Nephron (organoid): ENCODE data around the gene GALNT14.
A peak's percentile ranks its signal among the peaks of the same experiment; 100 is the strongest.

Experiments used
- H3K27ac Mint-ChIP-seq, 3 experiments: 2 replicates each; pipeline ENCODE4 v1.8.0; 2020; ENCODE audit warnings: mixed read lengths in 3 of 3, mild to moderate bottlenecking in 2 of 3, moderate library complexity in 1 of 3
- H3K27me3 Mint-ChIP-seq: 2 replicates; pipeline ENCODE4 v1.8.0; 2021; ENCODE audit warnings: low read depth, mild to moderate bottlenecking, moderate library complexity, mixed read lengths
- H3K36me3 Mint-ChIP-seq: 2 replicates; pipeline ENCODE4 v1.8.0; 2020; ENCODE audit warnings: low read depth, mixed read lengths
- H3K4me1 Mint-ChIP-seq: 2 replicates; pipeline ENCODE4 v1.8.0; 2020; ENCODE audit warnings: mixed read lengths
- H3K4me3 Mint-ChIP-seq, 3 experiments: 2 replicates each; pipeline ENCODE4 v1.8.0; 2020; ENCODE audit warnings: mild to moderate bottlenecking in 3 of 3, mixed read lengths in 3 of 3, moderate library complexity in 2 of 3
- H3K9me3 Mint-ChIP-seq: 2 replicates; pipeline ENCODE4 v1.8.0; 2020; ENCODE audit warnings: mixed read lengths
- CTCF ChIP-seq, 3 experiments: fragments of 200-600 bp; sonication (generic); IDR thresholded peaks; one replicate each; pipeline ENCODE4 v1.5.0; 2021; ENCODE audit warnings: antibody characterized with exemption in 3 of 3; ENCODE audit not compliant: unreplicated experiment in 3 of 3

The GALNT14 gene

GRCh38 chr2:31027549-31027948, 110.7 kb downstream of the GALNT14 start:
- H3K36me3 Mint-ChIP-seq = no peaks in the 10 kb centered on the region
- no peak overlapping the region for H3K4me3 Mint-ChIP-seq
- no peak for TF ChIP-seq CTCF (IDR thresholded peaks at IDR 0.05; ENCODE audit: unreplicated experiment in 3 of 3)
- H3K27me3 Mint-ChIP-seq = peaks cover 42% of the 10 kb centered on the region
- no peaks in the 10 kb centered on the region for H3K9me3 Mint-ChIP-seq
- H3K27ac Mint-ChIP-seq = no peak overlapping the region
- no peaks in the 10 kb centered on the region for H3K4me1 Mint-ChIP-seq

DNA sequence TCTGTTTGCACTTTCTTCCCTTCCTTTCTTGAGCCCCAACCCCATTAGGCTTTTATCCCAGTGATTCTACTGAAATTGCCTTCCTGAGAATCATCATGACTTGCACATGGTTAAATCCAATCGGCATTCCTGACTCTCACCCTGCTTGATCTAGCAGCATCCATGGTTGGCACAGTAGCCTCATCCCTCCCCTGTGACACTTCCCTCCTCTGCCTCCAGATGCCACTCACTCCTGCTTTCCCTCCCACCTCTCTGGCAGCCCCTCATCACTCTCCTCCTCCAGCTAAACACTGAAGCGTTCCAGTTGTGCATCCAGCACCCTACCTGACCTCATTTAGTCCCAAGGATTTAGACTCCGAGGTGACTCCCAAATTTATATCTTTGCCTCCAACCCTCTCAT, 114.7 kb downstream of the GALNT14 start:
- Mint-ChIP-seq H3K4me3 (no peak overlapping the region), H3K36me3 (no peaks in the 10 kb centered on the region), H3K4me1 (peaks cover 13% of the 10 kb centered on the region), H3K27ac (no peak overlapping the region), H3K9me3 (no peaks in the 10 kb centered on the region), H3K27me3 (peaks cover 44% of the 10 kb centered on the region)
- no peak for TF ChIP-seq CTCF (IDR thresholded peaks at IDR 0.05; ENCODE audit: unreplicated experiment in 3 of 3)

DNA sequence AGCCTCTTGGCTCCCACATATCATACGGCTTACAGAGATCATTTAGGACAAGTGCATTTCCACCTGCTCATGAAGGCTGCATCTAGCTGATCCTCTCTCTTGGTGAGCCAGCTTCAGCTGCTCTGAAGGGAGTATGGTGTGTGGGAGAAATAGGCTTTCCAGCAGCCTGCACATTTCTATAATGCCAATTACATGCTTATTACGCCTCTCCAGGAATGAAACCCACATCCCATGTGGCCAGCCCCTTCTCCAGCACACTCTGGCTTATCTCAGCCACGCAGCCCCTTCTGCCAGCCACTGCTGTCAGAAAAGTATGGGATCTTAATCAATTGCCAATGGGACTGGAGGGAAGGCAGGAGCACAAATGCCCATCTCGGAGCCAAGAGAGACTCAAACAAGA, 117.5 kb downstream of the GALNT14 start:
- Mint-ChIP-seq H3K27ac (peak overlapping the region in 1 of 3 experiments; percentile 13), H3K4me1 (peaks cover 13% of the 10 kb centered on the region), H3K9me3 (no peaks in the 10 kb centered on the region), H3K27me3 (peaks cover 64% of the 10 kb centered on the region), H3K36me3 (no peaks in the 10 kb centered on the region), H3K4me3 (peak overlapping the region in 1 of 3 experiments; percentile 12)
- TF ChIP-seq CTCF (IDR thresholded peaks at IDR 0.05; ENCODE audit: unreplicated experiment in 3 of 3) = no peak

DNA sequence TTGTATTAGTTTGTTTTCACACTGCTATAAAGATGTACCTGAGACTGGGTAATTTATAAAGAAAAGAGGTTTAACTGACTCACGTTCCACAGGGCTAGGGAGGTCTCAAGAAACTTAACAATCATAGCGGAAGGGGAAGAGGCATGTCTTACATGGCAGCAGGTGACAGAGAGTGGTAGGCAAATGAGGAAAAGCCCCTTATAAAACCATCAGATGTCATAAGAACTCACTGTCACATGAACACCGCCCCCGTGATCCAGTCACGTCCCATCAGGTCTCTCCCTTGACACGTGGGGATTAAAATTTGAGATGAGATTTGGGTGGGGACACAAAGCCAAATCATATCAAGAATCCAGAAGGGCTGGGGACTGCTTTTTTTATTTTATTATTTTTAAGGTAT, 120.0 kb downstream of the GALNT14 start:
- Mint-ChIP-seq H3K4me1 (peaks cover 13% of the 10 kb centered on the region), H3K4me3 (no peak overlapping the region), H3K27me3 (peaks cover 56% of the 10 kb centered on the region), H3K9me3 (no peaks in the 10 kb centered on the region), H3K36me3 (no peaks in the 10 kb centered on the region), H3K27ac (no peak overlapping the region)
- TF ChIP-seq CTCF (IDR thresholded peaks at IDR 0.05; ENCODE audit: unreplicated experiment in 3 of 3) = no peak

- TF ChIP-seq CTCF (IDR thresholded peaks at IDR 0.05; ENCODE audit: unreplicated experiment in 3 of 3) = no peak
- peaks cover 63% of the 10 kb centered on the region for H3K27me3 Mint-ChIP-seq
- H3K36me3 Mint-ChIP-seq = no peaks in the 10 kb centered on the region
- H3K27ac Mint-ChIP-seq = no peak overlapping the region
- H3K4me3 Mint-ChIP-seq = no peak overlapping the region
- no peaks in the 10 kb centered on the region for H3K9me3 Mint-ChIP-seq
- H3K4me1 Mint-ChIP-seq = peaks cover 10% of the 10 kb centered on the region
Measured at GRCh38 chr2:31016648-31017047, 121.6 kb downstream of the GALNT14 start.

- Mint-ChIP-seq H3K9me3 (peaks cover 3% of the 10 kb centered on the region), H3K36me3 (no peaks in the 10 kb centered on the region), H3K4me3 (no peak overlapping the region), H3K27me3 (peaks cover 70% of the 10 kb centered on the region), H3K27ac (no peak overlapping the region), H3K4me1 (no peaks in the 10 kb centered on the region)
- no peak for TF ChIP-seq CTCF (IDR thresholded peaks at IDR 0.05; ENCODE audit: unreplicated experiment in 3 of 3)
Measured at GRCh38 chr2:31014516-31014915, 123.7 kb downstream of the GALNT14 start.
